Activated T-cell treated with anti-CD3 and anti-CD28 coated beads for 4 hours (primary cell): ENCODE results near the gene JMJD1C.

Experiments used
- DNase-seq: peaks from one replicate; pipeline ENCODE4 v3.0.0-alpha.2; 2020

JMJD1C gene

GRCh38 chr10:63480237-63480636, 14.5 kb upstream of the JMJD1C start:
- DNase-seq, result no peak

- no peak for DNase-seq
These were observed 12.8 kb upstream of the JMJD1C start for GRCh38 chr10:63478564-63478963.

- DNase-seq, result no peak
These were observed 12.2 kb upstream of the JMJD1C start for GRCh38 chr10:63477927-63478326.

- DNase-seq, result no peak
These were observed 8.7 kb upstream of the JMJD1C start for GRCh38 chr10:63474488-63474887.

GRCh38 chr10:63470928-63471327, 5.2 kb upstream of the JMJD1C start:
- DNase-seq, result no peak

GRCh38 chr10:63468947-63469346, 3.2 kb upstream of the JMJD1C start:
- DNase-seq, result no peak

- DNase-seq, result no peak
These were observed 2.1 kb upstream of the JMJD1C start for GRCh38 chr10:63467841-63468240.

- DNase-seq, result peak; percentile 14
These were observed 563 bp upstream of the JMJD1C start for GRCh38 chr10:63466144-63466935.

GRCh38 chr10:63464402-63465292, 1.1 kb downstream of the JMJD1C start:
- no peak for DNase-seq

GRCh38 chr10:63462442-63462841, 3.3 kb downstream of the JMJD1C start:
- DNase-seq, result no peak

- DNase-seq, result no peak
These were observed 7.6 kb downstream of the JMJD1C start for GRCh38 chr10:63458177-63458576.

- no peak for DNase-seq
These were observed 8.2 kb downstream of the JMJD1C start for GRCh38 chr10:63457594-63457993.

GRCh38 chr10:63456437-63457210, 9.2 kb downstream of the JMJD1C start:
- no peak for DNase-seq

GRCh38 chr10:63455507-63455906, 10.3 kb downstream of the JMJD1C start:
- DNase-seq, result no peak

- no peak for DNase-seq
These were observed 11.1 kb downstream of the JMJD1C start for GRCh38 chr10:63454631-63455030.

- DNase-seq, result no peak
These were observed 13.3 kb downstream of the JMJD1C start for GRCh38 chr10:63452524-63452923.

GRCh38 chr10:63446716-63447440, 18.9 kb downstream of the JMJD1C start:
- DNase-seq, result no peak

GRCh38 chr10:63441404-63441803, 24.4 kb downstream of the JMJD1C start:
- DNase-seq, result no peak

GRCh38 chr10:63439607-63440006, 26.2 kb downstream of the JMJD1C start:
- no peak for DNase-seq

GRCh38 chr10:63438506-63439498, 27.0 kb downstream of the JMJD1C start:
- DNase-seq, result no peak
